Breast epithelium (tissue), 3 donors: Measurements from ENCODE around the gene RTN4.

Source experiments
- CTCF ChIP-seq, 3 donors: fragments of 450-650 bp; IDR thresholded peaks; one replicate each; pipeline ENCODE4 v1.5.1; 2016 to 2017; ENCODE audit warnings: antibody characterized with exemption in 3 of 3, mild to moderate bottlenecking in 3 of 3, moderate library complexity in 3 of 3
- POLR2AphosphoS5 ChIP-seq, 3 donors: sonication (generic); formaldehyde crosslinking; IDR thresholded peaks; one replicate each; pipeline ENCODE4 v1.6.1; 2017; ENCODE audit warnings: antibody characterized with exemption in 3 of 3

GRCh38 chr2:55045780-55046179 is 4.5 kb downstream of the RTN4 start:
- TF ChIP-seq POLR2AphosphoS5 (IDR thresholded peaks at IDR 0.05): no peak
- TF ChIP-seq CTCF (IDR thresholded peaks at IDR 0.05): no peak
